Mesenchymal stem cell (in vitro differentiated cells and primary cell): Measurements from ENCODE around the gene RASA3.

Experiments used
- DNase-seq: peaks from one replicate; pipeline ENCODE4 v3.0.0-alpha.2; 2013
- H2AFZ ChIP-seq: one replicate; pipeline ENCODE4 v1.6.1; 2013; ENCODE audit warnings: low read depth, mild to moderate bottlenecking, control low read depth, inconsistent platforms, low read length, moderate library complexity
- H2AK5ac ChIP-seq: 2 replicates; pipeline ENCODE4 v1.6.1; 2013; ENCODE audit warnings: low read length, moderate library complexity, mild to moderate bottlenecking, inconsistent platforms; ENCODE audit not compliant: severe bottlenecking
- H2BK120ac ChIP-seq: one replicate; pipeline ENCODE4 v1.6.1; 2013; ENCODE audit warnings: low read depth, mild to moderate bottlenecking, inconsistent platforms, low read length, moderate library complexity
- H2BK12ac ChIP-seq, 2 experiments: one replicate each; pipeline ENCODE4 v1.6.1; 2013; ENCODE audit warnings: inconsistent platforms in 2 of 2, low read length in 2 of 2, mild to moderate bottlenecking in 2 of 2, moderate library complexity in 2 of 2, control low read depth in 1 of 2
- H2BK15ac ChIP-seq: one replicate; pipeline ENCODE4 v1.6.1; 2013; ENCODE audit warnings: mild to moderate bottlenecking, low read depth, inconsistent platforms; ENCODE audit not compliant: poor library complexity, severe bottlenecking
- H2BK5ac ChIP-seq: 2 replicates; pipeline ENCODE4 v1.6.1; 2013; ENCODE audit warnings: low read depth, mild to moderate bottlenecking, low read length, control low read depth, inconsistent platforms; ENCODE audit not compliant: poor library complexity, severe bottlenecking
- H3K14ac ChIP-seq, 2 experiments: one replicate each; pipeline ENCODE4 v1.6.1; 2013; ENCODE audit warnings: inconsistent platforms in 2 of 2, low read length in 2 of 2, control low read depth in 1 of 2, mild to moderate bottlenecking in 1 of 2, moderate library complexity in 1 of 2
- H3K18ac ChIP-seq, 2 experiments: one replicate each; pipeline ENCODE4 v1.6.1; 2013; ENCODE audit warnings: inconsistent platforms in 2 of 2, low read length in 2 of 2, control low read depth in 1 of 2, low read depth in 1 of 2, mild to moderate bottlenecking in 1 of 2
- H3K23ac ChIP-seq, 2 experiments: one replicate each; pipeline ENCODE4 v1.6.1; 2013; ENCODE audit warnings: inconsistent platforms in 2 of 2, low read length in 2 of 2, mild to moderate bottlenecking in 2 of 2, moderate library complexity in 2 of 2, control low read depth in 1 of 2
- H3K27ac ChIP-seq: 2 replicates; pipeline ENCODE4 v1.5.1; 2013; ENCODE audit warnings: mild to moderate bottlenecking, moderate library complexity, low read length, control low read depth, inconsistent platforms; ENCODE audit not compliant: poor library complexity, severe bottlenecking
- H3K27me3 ChIP-seq, 2 experiments: 2 replicates each; pipeline versions ENCODE4 v1.6.1 to v1.7.0; 2013; ENCODE audit warnings: low read length in 2 of 2, mild to moderate bottlenecking in 2 of 2, moderate library complexity in 2 of 2, control low read depth in 1 of 2, inconsistent platforms in 1 of 2; ENCODE audit not compliant: control insufficient read depth in 1 of 2, insufficient read depth in 1 of 2
- H3K36me3 ChIP-seq, 2 experiments: 2 replicates each; pipeline versions ENCODE4 v1.6.1 to v1.7.0; 2013; ENCODE audit warnings: low read length in 2 of 2, control low read depth in 1 of 2, inconsistent platforms in 1 of 2, low read depth in 1 of 2, mild to moderate bottlenecking in 1 of 2; ENCODE audit not compliant: insufficient read depth in 2 of 2, control insufficient read depth in 1 of 2
- H3K4ac ChIP-seq, 2 experiments: one replicate each; pipeline ENCODE4 v1.6.1; 2013; ENCODE audit warnings: inconsistent platforms in 2 of 2, low read length in 2 of 2, mild to moderate bottlenecking in 2 of 2, moderate library complexity in 2 of 2, control low read depth in 1 of 2, low read depth in 1 of 2
- H3K4me1 ChIP-seq: 2 replicates; pipeline ENCODE4 v1.6.1; 2013; ENCODE audit warnings: low read depth, low read length, control low read depth; ENCODE audit not compliant: control insufficient read depth, insufficient read depth
- H3K4me2 ChIP-seq: 2 replicates; pipeline ENCODE4 v1.6.1; 2013; ENCODE audit warnings: low read length, mild to moderate bottlenecking, inconsistent platforms; ENCODE audit not compliant: poor library complexity, severe bottlenecking
- H3K4me3 ChIP-seq, 2 experiments: 2 replicates each; pipeline versions ENCODE4 v1.5.1 to v1.7.0; 2013; ENCODE audit warnings: low read length in 2 of 2, mild to moderate bottlenecking in 2 of 2, control low read depth in 1 of 2, low read depth in 1 of 2; ENCODE audit not compliant: insufficient read depth in 1 of 2
- H3K79me1 ChIP-seq: replicated peaks from 2 replicates; pipeline ENCODE4 v1.6.1; 2013; ENCODE audit warnings: mild to moderate bottlenecking, control low read depth, low read length, inconsistent platforms; ENCODE audit not compliant: poor library complexity, severe bottlenecking
- H3K9ac ChIP-seq: 2 replicates; pipeline ENCODE4 v1.7.0; 2013; ENCODE audit warnings: mild to moderate bottlenecking, low read length, moderate library complexity
- H3K9me3 ChIP-seq: 2 replicates; pipeline ENCODE4 v1.7.0; 2013; ENCODE audit warnings: mild to moderate bottlenecking, low read length; ENCODE audit not compliant: control insufficient read depth
- H4K8ac ChIP-seq: one replicate; pipeline ENCODE4 v1.6.1; 2013; ENCODE audit warnings: inconsistent platforms, mild to moderate bottlenecking, low read length, moderate library complexity
- H4K91ac ChIP-seq: one replicate; pipeline ENCODE4 v1.6.1; 2013; ENCODE audit warnings: mild to moderate bottlenecking, low read length, inconsistent platforms
- WGBS: methylation state at CpG from one replicate; pipeline ENCODE4 v1.1.7; 2013; ENCODE audit warnings: mixed read lengths; 5-methylcytosine and 5-hydroxymethylcytosine counted together

RASA3 gene

DNA sequence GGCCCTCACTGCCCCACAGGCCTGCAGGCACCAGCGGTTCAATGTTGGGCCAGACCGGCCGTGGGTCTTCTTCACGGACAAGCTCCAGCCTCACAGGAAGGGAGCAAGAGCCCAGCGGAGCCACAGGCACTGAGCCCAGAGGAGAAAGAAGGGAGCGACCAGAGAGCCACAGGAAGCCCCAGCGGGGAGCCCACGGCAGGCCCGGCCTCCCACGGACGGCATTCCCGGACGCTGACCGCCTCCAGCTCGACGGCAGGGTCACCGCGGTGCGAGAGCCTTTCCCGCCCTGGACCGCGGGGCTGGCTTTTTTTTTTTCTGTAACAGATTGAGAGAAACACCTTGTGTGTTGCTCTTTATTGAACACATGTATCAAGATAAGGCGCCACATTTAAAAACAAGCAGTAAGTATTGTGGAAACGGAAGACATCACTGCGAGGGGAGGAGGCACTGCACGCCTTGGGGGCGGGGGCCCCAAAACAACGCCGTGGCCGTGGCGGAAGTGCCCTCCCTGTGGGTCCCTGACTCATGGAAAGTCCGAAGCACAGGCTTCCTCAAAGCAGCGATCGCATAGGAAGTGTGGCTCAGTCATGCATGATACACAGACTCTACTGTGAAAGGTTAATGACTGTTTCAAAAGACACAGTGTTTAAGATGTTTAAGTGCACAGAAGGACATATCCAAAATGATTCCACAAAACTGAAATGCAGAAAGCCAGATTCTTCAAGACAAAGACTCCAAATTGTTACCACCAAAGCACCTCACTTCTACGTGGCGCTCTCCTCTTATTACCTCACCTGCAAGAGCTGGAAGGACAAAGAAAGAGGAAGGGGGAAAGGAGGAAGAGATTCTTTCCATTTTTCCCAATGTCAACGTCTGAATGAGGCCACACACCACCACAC, 3.5 kb downstream of the RASA3 start:
- no peaks in the 10 kb centered on the region for H3K9me3 ChIP-seq
- peak overlapping the region; percentile 96 for H3K9ac ChIP-seq
- no peak overlapping the region for H3K23ac ChIP-seq
- peak overlapping the region; percentile 33 to 99 for H3K4me3 ChIP-seq
- 22% methylated on average over 31 of the region's 37 CpGs for WGBS
- DNase-seq = peak; percentile 98
- H4K8ac ChIP-seq = peak overlapping the region; percentile 83
- peak overlapping the region; percentile 78 to 84 for H3K18ac ChIP-seq
- peaks cover 11 to 18% of the 10 kb centered on the region in 2 experiments for H3K36me3 ChIP-seq
- H2BK12ac ChIP-seq = peak overlapping the region; percentile 80 to 95
- no peaks in the 10 kb centered on the region for H3K79me1 ChIP-seq
- peak overlapping the region; percentile 92 for H2BK15ac ChIP-seq
- peak overlapping the region; percentile 69 to 79 for H3K4ac ChIP-seq
- peak overlapping the region; percentile 82 for H2AK5ac ChIP-seq
- peaks cover 49% of the 10 kb centered on the region for H3K4me1 ChIP-seq
- H3K27me3 ChIP-seq = no peaks in the 10 kb centered on the region
- H2BK120ac ChIP-seq = peak overlapping the region; percentile 69
- no peak overlapping the region for H3K14ac ChIP-seq
- peak overlapping the region; percentile 94 for H3K27ac ChIP-seq
- peak overlapping the region; percentile 67 for H4K91ac ChIP-seq
- peak overlapping the region; percentile 72 for H3K4me2 ChIP-seq
- no peak overlapping the region for H2AFZ ChIP-seq
- peak overlapping the region; percentile 85 for H2BK5ac ChIP-seq

DNA sequence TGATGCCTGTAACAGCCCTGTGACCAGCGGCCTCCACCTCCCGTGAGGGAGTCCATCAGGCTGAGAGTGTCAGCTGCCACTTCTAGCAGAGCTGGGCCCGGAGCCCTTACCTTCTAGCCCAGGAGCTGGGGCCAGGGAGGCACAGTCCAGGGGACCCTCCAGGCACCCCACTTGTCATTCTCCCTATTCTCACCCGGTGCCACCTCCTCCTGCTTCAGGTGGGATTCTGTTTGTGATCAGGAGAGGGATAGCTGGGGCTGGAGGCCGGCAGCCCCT, 4.1 kb downstream of the RASA3 start:
- 75% methylated on average over 3 of the region's 5 CpGs for WGBS
- no peak overlapping the region for H3K14ac ChIP-seq

DNA sequence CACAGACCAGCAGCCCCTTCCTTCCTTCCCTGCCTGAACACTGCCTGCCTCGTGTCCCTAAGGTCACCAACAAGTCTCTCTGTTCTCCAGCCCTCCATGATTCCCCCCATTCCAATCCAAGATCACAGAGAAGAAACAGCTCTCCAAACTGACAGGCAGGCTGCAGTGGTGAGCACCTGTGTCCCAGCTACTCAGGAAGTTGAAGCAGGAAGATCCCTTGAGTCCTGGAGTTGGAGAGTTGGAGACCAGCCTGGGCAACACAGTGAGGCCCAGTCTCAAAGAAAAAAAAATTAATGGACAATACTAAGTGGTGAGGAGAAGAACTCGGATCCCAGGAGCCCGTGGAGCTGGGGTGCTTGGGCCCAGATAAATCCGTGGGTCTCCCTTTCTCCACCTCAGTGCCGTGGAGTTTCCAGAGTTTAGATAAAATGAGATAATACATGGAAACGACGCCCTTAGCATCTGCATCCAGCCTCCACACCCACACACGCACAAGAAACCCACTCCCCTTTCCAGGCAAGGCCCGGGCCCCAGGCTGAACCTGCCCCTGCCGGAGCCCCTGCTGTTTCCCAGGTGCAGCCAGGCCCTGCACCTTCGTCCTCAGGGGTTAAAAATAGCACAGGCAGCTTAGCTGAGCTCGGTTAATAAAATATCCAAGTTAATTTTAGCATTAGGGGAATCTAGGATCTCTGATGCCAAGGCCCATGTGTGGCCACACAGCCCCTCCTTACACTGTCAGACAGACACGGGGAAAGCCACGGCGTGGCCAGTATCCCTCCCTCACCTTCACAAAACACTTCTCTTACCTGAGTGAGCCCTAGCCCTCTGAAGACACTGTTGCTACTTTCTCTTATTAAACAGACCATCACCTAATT, 4.7 kb downstream of the RASA3 start:
- peaks cover 11 to 27% of the 10 kb centered on the region in 2 experiments for H3K36me3 ChIP-seq
- H3K4me2 ChIP-seq = peak overlapping the region; percentile 72
- no peaks in the 10 kb centered on the region for H3K79me1 ChIP-seq
- peak overlapping the region; percentile 83 for H4K8ac ChIP-seq
- H3K9ac ChIP-seq = peak overlapping the region; percentile 96
- peak overlapping the region in 1 of 2 experiments; percentile 99 for H3K4me3 ChIP-seq
- 79% methylated on average over 14 of the region's 15 CpGs for WGBS
- H3K9me3 ChIP-seq = no peaks in the 10 kb centered on the region
- H2AFZ ChIP-seq = no peak overlapping the region
- peaks cover 54% of the 10 kb centered on the region for H3K4me1 ChIP-seq
- H2BK12ac ChIP-seq = peak overlapping the region; percentile 80 to 95
- H3K14ac ChIP-seq = no peak overlapping the region
- H3K23ac ChIP-seq = peak overlapping the region in 1 of 2 experiments; percentile 90
- peak overlapping the region; percentile 78 to 84 for H3K18ac ChIP-seq
- peak overlapping the region; percentile 66 to 69 for H3K4ac ChIP-seq
- H2BK5ac ChIP-seq = peak overlapping the region; percentile 85
- peak overlapping the region; percentile 85 for H2BK15ac ChIP-seq
- no peaks in the 10 kb centered on the region for H3K27me3 ChIP-seq
- H2AK5ac ChIP-seq = peak overlapping the region; percentile 77
- H2BK120ac ChIP-seq = peak overlapping the region; percentile 69
- peak overlapping the region; percentile 94 for H3K27ac ChIP-seq
- H4K91ac ChIP-seq = peak overlapping the region; percentile 71
- DNase-seq = no peak

More for the DNA sequence above, 4.1 kb downstream of the RASA3 start:
- peak overlapping the region; percentile 92 for H2BK15ac ChIP-seq
- peaks cover 51% of the 10 kb centered on the region for H3K4me1 ChIP-seq
- H3K27me3 ChIP-seq = no peaks in the 10 kb centered on the region
- no peak overlapping the region for H2AFZ ChIP-seq
- peak overlapping the region in 1 of 2 experiments; percentile 90 for H3K23ac ChIP-seq
- H4K8ac ChIP-seq = peak overlapping the region; percentile 83
- H3K27ac ChIP-seq = peak overlapping the region; percentile 94
- peak overlapping the region; percentile 67 for H4K91ac ChIP-seq
- DNase-seq = no peak
- H2BK5ac ChIP-seq = peak overlapping the region; percentile 85
- H3K4me3 ChIP-seq = peak overlapping the region; percentile 33 to 99
- no peaks in the 10 kb centered on the region for H3K9me3 ChIP-seq
- peak overlapping the region; percentile 96 for H3K9ac ChIP-seq
- peak overlapping the region; percentile 80 to 95 for H2BK12ac ChIP-seq
- peak overlapping the region; percentile 69 for H2BK120ac ChIP-seq
- peak overlapping the region; percentile 66 to 69 for H3K4ac ChIP-seq
- H3K18ac ChIP-seq = peak overlapping the region; percentile 78 to 84
- no peaks in the 10 kb centered on the region for H3K79me1 ChIP-seq
- H3K36me3 ChIP-seq = peaks cover 11 to 21% of the 10 kb centered on the region in 2 experiments
- H3K4me2 ChIP-seq = peak overlapping the region; percentile 72
- H2AK5ac ChIP-seq = peak overlapping the region; percentile 77
